Body of pancreas (tissue), 4 donors: Measurements from ENCODE around the gene BTBD1.
"Not testable (repeated sequence)": the region's sequence is repeated elsewhere in the genome, so short reads cannot be mapped to it uniquely, and the experiment has no call there.

ENCODE experiments used
- POLR2A ChIP-seq, 3 donors: fragments of 450-650 bp; IDR thresholded peaks; one replicate each; pipeline ENCODE4 v1.6.1; 2016; ENCODE audit warnings: antibody characterized with exemption in 3 of 3, mild to moderate bottlenecking in 2 of 3
- TF ChIP-seq, protein P1 (sequence below), 7 experiments: fragments of 450-650 bp in 4 of 7; fragments of 200-600 bp in 3 of 7; sonication (generic) in 3 of 7; IDR thresholded peaks; one replicate each; pipeline ENCODE4 v1.5.1; 2016 to 2019; ENCODE audit warnings: antibody characterized with exemption in 7 of 7

GRCh38 chr15:83085461-83085860, 18.4 kb upstream of the BTBD1 start:
- not testable (repeated sequence) for TF ChIP-seq POLR2A (IDR thresholded peaks at IDR 0.05)
- TF ChIP-seq, protein P1, sequence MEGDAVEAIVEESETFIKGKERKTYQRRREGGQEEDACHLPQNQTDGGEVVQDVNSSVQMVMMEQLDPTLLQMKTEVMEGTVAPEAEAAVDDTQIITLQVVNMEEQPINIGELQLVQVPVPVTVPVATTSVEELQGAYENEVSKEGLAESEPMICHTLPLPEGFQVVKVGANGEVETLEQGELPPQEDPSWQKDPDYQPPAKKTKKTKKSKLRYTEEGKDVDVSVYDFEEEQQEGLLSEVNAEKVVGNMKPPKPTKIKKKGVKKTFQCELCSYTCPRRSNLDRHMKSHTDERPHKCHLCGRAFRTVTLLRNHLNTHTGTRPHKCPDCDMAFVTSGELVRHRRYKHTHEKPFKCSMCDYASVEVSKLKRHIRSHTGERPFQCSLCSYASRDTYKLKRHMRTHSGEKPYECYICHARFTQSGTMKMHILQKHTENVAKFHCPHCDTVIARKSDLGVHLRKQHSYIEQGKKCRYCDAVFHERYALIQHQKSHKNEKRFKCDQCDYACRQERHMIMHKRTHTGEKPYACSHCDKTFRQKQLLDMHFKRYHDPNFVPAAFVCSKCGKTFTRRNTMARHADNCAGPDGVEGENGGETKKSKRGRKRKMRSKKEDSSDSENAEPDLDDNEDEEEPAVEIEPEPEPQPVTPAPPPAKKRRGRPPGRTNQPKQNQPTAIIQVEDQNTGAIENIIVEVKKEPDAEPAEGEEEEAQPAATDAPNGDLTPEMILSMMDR (IDR thresholded peaks at IDR 0.05), result not testable (repeated sequence)
